ENCODE data around the gene THSD7B.
"Not testable (repeated sequence)": the region's sequence is repeated elsewhere in the genome, so short reads cannot be mapped to it uniquely, and the experiment has no call there.

Gene THSD7B

DNA sequence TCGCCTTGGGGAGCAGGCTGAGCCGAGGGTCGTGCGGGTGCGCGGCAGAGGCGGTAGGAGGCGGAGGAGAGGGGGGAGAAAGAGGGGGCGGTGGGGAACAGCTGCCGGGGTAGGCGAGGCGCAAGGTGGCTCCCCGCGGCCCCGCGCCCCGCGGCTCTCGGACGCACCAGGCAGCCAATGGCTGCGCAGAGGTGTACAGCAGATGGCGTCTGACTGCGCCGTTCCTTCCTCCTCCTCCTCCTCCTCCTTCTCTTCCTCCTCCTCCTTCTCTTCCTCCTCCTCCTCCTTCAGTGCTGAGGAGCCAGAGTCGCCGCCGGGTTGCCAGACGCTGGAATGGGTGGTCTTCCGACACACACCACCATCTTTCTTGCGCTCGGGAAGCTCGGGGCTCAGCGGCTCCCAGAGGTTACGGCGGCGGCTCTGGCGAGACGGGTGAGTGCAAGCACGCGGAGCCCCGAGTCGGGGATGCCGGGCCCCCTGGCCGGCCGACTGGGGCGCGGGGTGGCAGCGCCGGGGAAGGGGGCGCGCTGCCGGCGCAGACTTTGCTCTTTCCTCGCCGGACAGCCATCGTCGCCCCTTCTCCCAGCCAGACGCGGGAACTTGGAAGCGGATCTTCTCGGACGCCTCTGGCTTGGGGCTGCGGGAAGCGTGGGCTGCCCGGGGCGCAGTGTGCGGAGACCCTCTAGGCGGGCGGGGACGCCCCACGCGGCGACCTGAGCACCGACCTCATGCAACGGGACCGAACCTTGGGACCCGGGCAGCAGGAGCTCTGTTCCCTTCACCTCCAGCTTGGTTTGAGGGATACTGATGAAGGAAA, at the start of gene THSD7B:
Gene THSD7B, plus strand, starts transcription at position 290 of the 817 bp plus-strand sequence. CDS start 116,634 bp downstream, outside the sequence.
- no peak for DNase-seq (ENCODE audit: low read depth in 2 of 2)

- no peak for DNase-seq (ENCODE audit: low read depth in 2 of 2)
These were observed 47.1 kb upstream of the THSD7B start for GRCh38 chr2:136718273-136718672.

DNA sequence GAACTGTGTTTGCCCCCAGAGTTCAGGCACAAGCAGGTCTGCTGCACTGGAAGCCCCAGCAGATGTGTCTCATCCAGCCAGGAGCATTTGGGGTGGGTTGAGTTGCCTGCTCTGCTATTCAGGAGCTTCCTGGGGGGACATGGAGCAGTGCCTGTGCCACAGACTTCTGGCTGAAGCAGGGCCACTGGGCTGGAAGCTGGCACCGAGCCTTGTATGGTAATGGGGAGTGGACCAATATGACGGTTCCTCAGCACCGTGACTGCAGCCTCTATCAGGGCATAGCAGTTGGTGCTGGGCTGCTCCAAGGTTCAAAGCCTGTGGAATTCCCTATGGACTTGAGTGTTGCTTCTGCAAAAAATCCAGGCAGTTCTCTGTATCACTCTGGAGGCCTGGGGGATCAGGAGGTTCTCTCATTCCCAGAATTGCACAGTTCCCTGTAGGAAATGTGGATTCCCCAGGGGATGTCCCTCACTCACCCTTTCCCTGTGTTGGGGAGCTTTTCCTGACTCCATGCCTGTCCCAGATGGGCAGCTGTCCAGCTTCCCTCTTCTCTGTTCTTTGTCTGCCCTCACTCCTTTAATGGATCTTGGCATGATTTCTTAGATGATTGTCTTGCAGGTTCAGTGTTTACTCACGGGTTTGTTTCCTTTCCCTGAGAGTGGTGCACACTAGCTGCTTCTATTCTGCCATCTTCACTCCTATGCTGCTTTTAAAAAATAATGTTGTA, 37.2 kb upstream of the THSD7B start:
- DNase-seq (ENCODE audit: low read depth in 2 of 2) = no peak

GRCh38 chr2:136736236-136736635, 29.1 kb upstream of the THSD7B start:
- no peak for DNase-seq (ENCODE audit: low read depth in 2 of 2)

DNA sequence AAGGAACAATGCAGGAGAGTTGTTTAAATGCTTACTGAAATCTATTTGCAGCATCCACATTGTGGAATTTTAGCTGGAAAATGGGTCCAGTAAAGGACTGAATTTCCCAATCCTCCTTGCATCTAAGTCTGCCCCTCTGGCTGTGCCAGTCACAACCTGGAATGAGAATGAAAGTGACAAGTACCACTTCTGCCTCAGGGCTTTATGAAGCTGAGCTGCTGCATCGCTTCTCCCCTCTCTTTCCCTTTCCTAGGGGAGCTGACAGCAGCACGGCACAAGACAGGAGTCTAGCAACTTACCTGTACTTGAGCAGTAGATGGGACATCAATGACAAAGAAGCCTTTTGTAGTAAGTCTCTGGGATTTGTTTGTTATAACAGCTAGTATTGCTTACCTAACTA, 27.3 kb upstream of the THSD7B start:
- no peak for DNase-seq (ENCODE audit: low read depth in 2 of 2)

DNA sequence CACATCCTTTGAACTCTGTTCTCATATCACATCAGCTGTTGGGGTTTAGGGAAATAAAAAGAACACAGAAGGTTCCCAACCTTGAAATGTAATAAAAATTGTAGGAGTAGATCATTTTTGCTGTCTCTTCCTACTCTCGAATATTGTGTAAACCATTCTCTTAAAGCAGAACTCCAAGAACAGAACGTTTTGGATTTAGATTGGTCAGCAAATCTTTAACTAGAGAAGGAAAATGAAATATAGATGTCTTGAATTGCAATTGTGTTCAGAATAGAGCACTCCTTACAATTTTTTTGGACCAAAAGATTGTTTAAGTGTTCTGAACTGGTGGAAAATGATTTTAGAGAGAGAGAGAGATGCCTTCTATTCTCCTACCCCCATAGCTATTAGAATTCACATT, 23.9 kb upstream of the THSD7B start:
- DNase-seq (ENCODE audit: low read depth in 2 of 2) = no peak

DNA sequence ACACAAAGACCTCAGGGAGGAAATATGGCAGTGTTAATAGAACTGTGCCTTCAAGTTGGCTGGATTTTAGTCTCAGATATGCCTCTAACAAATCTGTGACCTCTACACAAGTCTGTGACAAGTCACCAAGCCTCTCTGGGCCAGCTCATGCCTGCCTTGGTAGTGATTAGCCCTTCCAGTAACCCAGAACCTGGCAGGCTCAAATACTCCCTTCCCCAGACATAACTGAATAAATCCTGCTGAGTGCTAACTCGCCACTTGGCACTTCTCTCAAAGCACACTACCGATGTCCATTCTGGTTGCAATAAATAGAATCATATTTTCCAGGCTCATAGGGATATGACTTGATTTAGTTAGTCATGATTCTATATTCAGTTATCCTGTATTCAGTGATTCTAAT, 15.3 kb upstream of the THSD7B start:
- DNase-seq (ENCODE audit: low read depth in 2 of 2) = no peak

DNA sequence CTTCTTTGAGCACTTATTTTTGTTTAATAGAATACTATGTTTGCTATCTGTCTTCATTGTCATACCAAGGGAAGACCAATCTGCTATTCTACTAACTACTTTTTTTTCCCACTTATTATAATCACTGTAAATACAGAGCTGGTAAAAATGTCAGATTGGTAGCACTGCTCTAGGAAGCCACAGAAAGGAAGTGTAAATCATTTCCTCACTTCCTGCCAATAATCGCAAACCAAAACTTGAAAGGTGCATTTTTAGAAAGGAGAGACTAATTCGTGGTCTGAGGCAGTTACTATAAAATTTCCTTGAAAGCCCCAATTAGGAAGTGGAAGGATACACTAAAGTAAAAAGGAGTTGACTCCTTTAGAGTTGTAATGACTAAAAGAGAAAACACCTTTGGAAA, 13.9 kb upstream of the THSD7B start:
- no peak for DNase-seq (ENCODE audit: low read depth in 2 of 2)

GRCh38 chr2:136758504-136758903, 6.8 kb upstream of the THSD7B start:
- DNase-seq (ENCODE audit: low read depth in 2 of 2) = not testable (repeated sequence)

DNA sequence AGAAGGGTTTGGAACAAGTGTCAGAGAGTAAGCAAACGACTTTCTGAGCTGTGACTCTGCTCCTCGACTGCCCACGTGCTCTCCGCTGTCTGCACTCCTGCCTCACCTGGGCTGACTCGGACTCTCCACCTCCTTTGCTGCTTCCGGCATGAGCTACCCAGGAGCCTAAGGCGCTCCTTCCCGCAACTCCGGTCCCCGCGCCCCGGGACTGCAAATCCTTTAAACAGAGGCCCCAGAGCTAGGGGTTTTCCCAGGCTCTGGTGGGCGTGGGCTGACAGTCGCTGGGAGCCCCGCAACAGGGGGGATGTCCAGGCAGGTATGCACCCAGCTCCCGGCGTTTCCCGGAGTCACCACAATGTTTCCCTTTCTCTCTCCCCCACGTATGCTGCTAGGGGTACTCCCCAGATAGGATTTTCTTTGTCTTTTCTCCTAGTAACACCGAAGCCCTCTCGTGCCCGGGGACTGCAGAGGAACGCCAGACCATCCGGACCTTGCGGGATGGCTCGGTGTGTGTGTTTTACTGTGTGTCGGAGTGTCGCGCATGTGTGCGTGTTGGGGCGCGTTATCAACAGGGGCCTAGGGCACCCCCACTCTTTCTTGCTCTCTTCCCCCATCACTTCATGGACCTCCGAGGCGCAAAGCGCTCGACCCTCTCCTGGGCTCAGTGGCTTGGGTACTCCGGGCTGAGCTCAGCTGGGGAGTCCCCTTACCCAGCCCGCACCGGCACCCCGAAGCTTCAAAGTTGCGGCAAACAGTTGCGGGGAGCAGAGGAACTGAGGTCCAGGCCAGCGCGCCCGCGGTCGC, 691 bp upstream of the THSD7B start:
- no peak for DNase-seq (ENCODE audit: low read depth in 2 of 2)

GRCh38 chr2:136766073-136766404, 694 bp downstream of the THSD7B start:
- no peak for DNase-seq (ENCODE audit: low read depth in 2 of 2)

DNA sequence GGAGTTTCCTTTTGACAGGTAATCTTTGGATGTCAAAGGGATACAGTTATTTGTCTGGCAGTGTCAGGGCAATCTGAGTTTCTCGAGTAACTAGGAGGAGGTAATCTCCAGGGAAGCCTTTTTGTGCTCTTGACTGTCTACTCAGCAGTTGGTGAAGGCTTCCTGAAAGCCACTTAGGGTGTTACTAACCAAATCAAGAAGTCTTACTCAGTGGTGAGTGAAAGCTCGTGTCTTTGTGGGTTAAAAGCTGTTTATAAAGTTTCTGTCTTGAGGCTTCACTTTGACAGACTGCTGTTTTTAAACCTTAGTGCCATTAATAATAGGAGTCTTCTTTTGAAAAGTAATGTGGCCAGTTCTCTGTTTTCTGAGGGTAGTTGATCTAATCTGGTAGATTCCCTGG, 1.7 kb downstream of the THSD7B start:
- DNase-seq (ENCODE audit: low read depth in 2 of 2) = no peak

DNA sequence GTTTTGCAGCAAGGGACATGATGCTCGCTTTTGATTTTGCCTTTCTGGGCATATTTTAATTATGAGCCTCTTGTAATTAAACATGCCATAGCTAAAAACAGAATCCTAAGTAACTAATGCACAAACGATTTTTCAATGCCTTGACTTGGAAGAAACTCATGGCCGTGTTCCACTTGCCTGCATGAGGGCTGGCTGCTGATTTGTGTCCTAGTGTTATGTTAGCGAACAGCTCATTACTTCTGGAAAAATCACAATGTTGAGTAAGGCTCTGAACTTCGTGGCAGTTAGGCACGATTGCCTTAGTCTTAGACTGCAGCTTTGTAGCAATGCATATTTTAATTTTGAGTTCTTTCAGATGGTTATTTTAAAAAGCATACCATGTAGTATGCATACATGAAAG, 4.5 kb downstream of the THSD7B start:
- no peak for DNase-seq (ENCODE audit: low read depth in 2 of 2)

DNA sequence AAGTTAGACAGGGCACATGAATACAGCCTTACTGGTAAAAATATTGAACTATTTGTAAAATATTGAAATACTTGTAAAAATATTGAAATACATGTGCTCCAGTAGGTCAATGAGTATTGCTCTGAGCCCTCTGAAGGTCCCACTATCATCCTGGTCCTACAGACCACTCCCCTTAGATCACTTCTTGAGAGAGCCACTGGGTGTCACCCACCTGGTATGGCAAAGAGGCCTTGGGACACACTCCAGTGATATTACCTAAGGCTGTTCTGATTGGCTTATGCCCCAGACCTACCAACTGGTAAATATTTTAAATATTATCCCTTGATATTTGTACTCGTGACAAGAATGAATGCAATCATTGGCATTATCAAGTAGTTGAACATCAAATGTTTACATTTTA, 5.0 kb downstream of the THSD7B start:
- DNase-seq (ENCODE audit: low read depth in 2 of 2) = no peak

DNA sequence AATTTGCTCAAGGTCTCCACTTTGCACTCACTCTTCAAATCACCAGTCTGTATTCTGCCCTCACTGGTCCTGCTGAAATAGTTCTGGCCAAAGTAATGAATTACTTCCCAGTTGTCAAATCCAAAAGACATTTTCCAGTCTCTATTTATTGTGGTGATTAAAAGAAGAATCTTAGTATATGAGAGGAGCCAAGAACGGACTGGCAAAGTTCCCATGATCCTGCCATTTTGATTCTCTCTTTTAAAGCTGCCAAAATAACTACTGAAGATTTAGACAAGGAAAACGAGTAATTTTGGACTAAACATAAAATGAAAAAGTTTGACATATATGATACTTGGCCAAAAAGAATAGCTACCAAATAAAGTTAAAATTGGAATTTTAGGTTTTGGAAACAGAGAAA, 12.0 kb downstream of the THSD7B start:
- DNase-seq (ENCODE audit: low read depth in 2 of 2) = no peak

DNA sequence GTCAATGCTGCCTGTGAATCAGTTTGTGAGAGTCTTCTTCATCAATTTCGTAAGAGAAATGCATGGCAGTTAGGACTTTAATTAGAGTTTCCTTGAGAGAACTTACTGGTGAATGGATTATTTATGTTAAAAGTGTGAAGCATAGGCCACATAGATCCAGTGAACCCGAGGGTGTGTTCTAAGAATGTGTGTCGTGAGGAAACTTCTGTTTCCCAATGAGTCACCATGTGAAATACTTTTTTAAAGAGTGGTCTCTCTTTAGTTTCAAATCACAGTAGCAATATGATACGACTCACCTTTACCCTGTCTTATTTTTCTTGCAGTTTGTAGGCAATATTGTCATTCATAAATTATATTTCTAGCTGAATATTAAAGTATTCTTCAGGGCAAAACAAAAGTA, 18.5 kb downstream of the THSD7B start:
- DNase-seq (ENCODE audit: low read depth in 2 of 2) = no peak

- no peak for DNase-seq (ENCODE audit: low read depth in 2 of 2)
These were observed 19.9 kb downstream of the THSD7B start for GRCh38 chr2:136785215-136785614.

DNA sequence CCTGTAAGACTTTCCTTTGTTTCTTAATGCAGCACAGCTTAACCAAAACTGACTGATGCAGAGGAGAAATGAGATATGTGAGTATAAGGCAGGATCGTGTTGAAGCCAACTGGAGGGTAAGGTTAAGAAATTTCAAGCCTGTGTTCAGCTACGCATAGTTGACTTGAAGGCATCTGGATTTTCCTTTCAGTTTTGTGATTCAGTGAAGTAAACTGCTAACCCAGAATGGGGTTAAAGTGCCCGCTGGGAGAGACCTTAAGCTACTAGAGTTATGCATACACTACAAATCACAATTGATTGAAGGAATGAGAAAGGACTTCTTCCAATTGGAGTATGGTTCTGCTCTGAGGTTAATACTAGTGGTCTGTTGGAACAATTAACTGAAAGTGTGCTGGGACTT, 22.6 kb downstream of the THSD7B start:
- DNase-seq (ENCODE audit: low read depth in 2 of 2) = no peak

DNA sequence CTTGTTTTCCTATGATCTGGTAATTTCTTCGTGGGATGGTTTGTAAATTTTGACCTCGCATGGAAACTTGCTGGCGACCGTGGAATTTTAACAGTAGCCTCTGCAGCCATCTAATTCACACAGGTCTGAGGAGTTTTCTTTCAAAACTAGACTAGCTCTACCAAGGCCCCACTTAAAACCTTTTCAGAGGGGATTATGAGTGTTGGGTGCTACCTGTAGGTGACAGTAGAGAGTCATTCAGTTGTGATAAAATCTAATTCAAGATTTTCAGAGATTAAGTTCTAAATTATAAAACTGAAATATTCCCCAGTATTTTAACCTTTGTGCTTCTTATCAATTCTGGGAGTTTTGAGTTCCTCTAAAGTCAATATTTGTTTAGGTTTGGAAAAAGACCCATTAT, 31.0 kb downstream of the THSD7B start:
- no peak for DNase-seq (ENCODE audit: low read depth in 2 of 2)

- DNase-seq (ENCODE audit: low read depth in 2 of 2) = no peak
These were observed 33.4 kb downstream of the THSD7B start for GRCh38 chr2:136798766-136799165.

- DNase-seq (ENCODE audit: low read depth in 2 of 2) = no peak
These were observed 36.3 kb downstream of the THSD7B start for GRCh38 chr2:136801661-136802060.

DNA sequence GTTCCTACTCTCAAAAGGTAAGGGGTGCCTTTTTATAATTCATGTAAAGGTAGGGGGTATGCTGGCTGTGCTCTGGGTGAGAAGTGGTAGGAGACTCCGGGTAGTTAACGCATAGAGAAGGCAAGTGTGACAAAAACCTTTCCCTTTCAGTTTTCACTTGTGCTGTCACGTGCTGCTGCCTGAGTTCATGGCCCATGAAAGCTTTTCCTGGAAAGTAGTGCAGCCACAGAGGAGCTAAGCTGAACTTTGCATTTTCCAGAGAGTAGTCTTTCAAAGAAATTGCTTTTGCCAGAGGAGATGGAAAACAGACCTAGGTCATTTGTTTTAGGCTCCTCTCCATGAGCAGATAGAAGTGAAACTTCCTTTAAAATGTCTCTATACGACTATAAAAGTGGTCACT, 44.7 kb downstream of the THSD7B start:
- no peak for DNase-seq (ENCODE audit: low read depth in 2 of 2)

DNA sequence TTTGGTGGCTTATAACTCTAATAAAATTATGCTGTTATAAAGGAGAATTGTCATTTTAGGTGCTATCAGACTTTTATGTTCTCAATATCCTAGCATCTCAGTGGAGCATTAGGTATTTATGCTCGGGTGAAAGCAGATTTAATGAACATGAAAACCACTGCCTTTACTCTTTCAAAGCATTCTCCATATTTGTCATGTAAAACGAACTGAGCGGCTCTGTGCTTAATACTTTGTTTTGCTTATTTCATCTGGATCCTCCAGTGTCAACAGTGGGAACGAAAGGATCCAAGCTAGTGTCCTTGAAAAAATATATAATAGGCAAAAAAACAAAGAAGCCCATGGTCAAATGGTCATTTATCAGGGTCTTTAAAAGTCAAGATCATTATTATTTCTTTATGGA, 53.5 kb downstream of the THSD7B start:
- no peak for DNase-seq (ENCODE audit: low read depth in 2 of 2)
